GM12878 (cell line): ENCODE measurements around the gene NKTR. TPM values are rescaled to one million over a fixed set of nuclear protein-coding genes. Genes with fewer than 3 reads are reported as not detected.

Experiments
- ATAC-seq: fragments of 200-7000 bp; cut with Tn5 transposase; 3 replicates; pipeline ENCODE4 v1.9.1; 2020; ENCODE audit warnings: mild to moderate bottlenecking, moderate library complexity
- BruUV-seq: library from RNA; stranded (reverse); fragments of 400-500 nt; replicated peaks from 2 replicates; lab custom pipeline; 2021; lab: Mats Ljungman, UMichigan
- CTCF ChIA-PET: fragments of 300-600 bp; sonication (Branson Sonifier 250); formaldehyde crosslinking; extraction: SDS; loops from one replicate; lab custom pipeline; 2021; ENCODE audit warnings: inconsistent platforms; lab: Yijun Ruan, JAX
- POLR2A ChIA-PET: fragments of 350-600 bp; formaldehyde crosslinking; extraction: SDS; loops from one replicate; lab custom pipeline; 2021; ENCODE audit warnings: inconsistent platforms; lab: Charles Lee
- RAD21 ChIA-PET: fragments of 300-600 bp; sonication (Branson Sonifier 250); formaldehyde crosslinking; loops from one replicate; lab custom pipeline; 2023; ENCODE audit warnings: antibody characterized with exemption; ENCODE audit not compliant: unreplicated experiment; lab: Charles Lee
- SMC1A ChIA-PET: fragments of 300-600 bp; sonication (Branson Sonifier 250); formaldehyde crosslinking; loops from one replicate; lab custom pipeline; 2023; ENCODE audit not compliant: unreplicated experiment, uncharacterized antibody; lab: Charles Lee
- DNase-seq: peaks from one replicate; pipeline ENCODE4 v3.0.0-alpha.2; 2011; ENCODE audit warnings: low read depth, low spot score
- FAIRE-seq: peaks from 3 replicates; lab custom pipeline; 2011; peaks lifted over from hg19 to GRCh38; lab: Jason Lieb, UNC
- H2AFZ ChIP-seq: 2 replicates; pipeline ENCODE4 v1.6.0; 2011; ENCODE audit warnings: low read depth, low read length, control low read depth; ENCODE audit not compliant: control insufficient read depth
- H3K27ac ChIP-seq: 2 replicates; pipeline ENCODE4 v1.5.1; 2011; ENCODE audit warnings: control low read depth; ENCODE audit not compliant: control insufficient read depth, insufficient read depth
- H3K27me3 ChIP-seq, 2 experiments: replicated peaks in 1 of 2; 2 replicates each; pipeline versions ENCODE4 v1.6.0 to v1.6.1; 2011; ENCODE audit warnings: low read length in 1 of 2; ENCODE audit not compliant: control insufficient read depth in 2 of 2, insufficient read depth in 2 of 2
- H3K36me3 ChIP-seq, 2 experiments: 2 replicates each; pipeline ENCODE4 v1.5.1; 2011; ENCODE audit warnings: low read length in 1 of 2; ENCODE audit not compliant: control insufficient read depth in 2 of 2, insufficient read depth in 2 of 2
- H3K4me1 ChIP-seq: 2 replicates; pipeline ENCODE4 v1.6.1; 2011; ENCODE audit warnings: mild to moderate bottlenecking, low read length, moderate library complexity, mixed read lengths; ENCODE audit not compliant: control insufficient read depth, insufficient read depth
- H3K4me2 ChIP-seq: 2 replicates; pipeline ENCODE4 v1.6.0; 2011; ENCODE audit warnings: control low read depth; ENCODE audit not compliant: control insufficient read depth, insufficient read depth
- H3K4me3 ChIP-seq: fragments of 200-600 bp; sonication (generic); 2 replicates; pipeline ENCODE4 v1.5.1; 2016
- H3K79me2 ChIP-seq: 2 replicates; pipeline ENCODE4 v1.6.0; 2011; ENCODE audit warnings: low read length; ENCODE audit not compliant: control insufficient read depth, insufficient read depth
- H3K9ac ChIP-seq: 2 replicates; pipeline ENCODE4 v1.8.0; 2011; ENCODE audit warnings: low read length, control low read depth, mixed read lengths; ENCODE audit not compliant: control insufficient read depth, insufficient read depth
- H3K9me3 ChIP-seq: replicated peaks from 3 replicates; pipeline ENCODE4 v1.5.1; 2011; ENCODE audit warnings: mild to moderate bottlenecking, low read length; ENCODE audit not compliant: control insufficient read depth, insufficient read depth
- H4K20me1 ChIP-seq: 2 replicates; pipeline ENCODE4 v1.6.0; 2011; ENCODE audit not compliant: control insufficient read depth, insufficient read depth
- ATF2 ChIP-seq: IDR thresholded peaks from 2 replicates; pipeline ENCODE4 v1.6.1; 2012; ENCODE audit warnings: low read length, inconsistent platforms
- BACH1 ChIP-seq: fragments of 450-650 bp; IDR thresholded peaks from 2 replicates; pipeline ENCODE4 v1.6.1; 2017; ENCODE audit warnings: mild to moderate bottlenecking, borderline replicate concordance
- FOXM1 ChIP-seq: IDR thresholded peaks from 2 replicates; pipeline ENCODE4 v1.6.1; 2012; ENCODE audit warnings: low read depth, mild to moderate bottlenecking, inconsistent platforms, low read length, moderate library complexity
- RCOR1 ChIP-seq: conservative IDR thresholded peaks from 2 replicates; pipeline ENCODE4 v1.6.1; 2012; ENCODE audit warnings: low read depth, low read length, improper control_type of control experiment
- WGBS: methylation state at CpG from one replicate; pipeline ENCODE4 v1.1.6; 2016; ENCODE audit warnings: low lambda C conversion rate; ENCODE audit not compliant: insufficient replicate concordance, insufficient coverage; ENCODE audit errors: missing lambda C conversion rate; 5-methylcytosine and 5-hydroxymethylcytosine counted together
- in situ Hi-C: fragments of 300-500 bp; cut with MboI; formaldehyde crosslinking; loops from 9 replicates; pipeline ENCODE4 v1.14.3; 2018; ENCODE audit warnings: mixed read lengths
- intact Hi-C: fragments of 100-400 bp; cut with micrococcal nuclease; formaldehyde crosslinking; loops from one replicate; pipeline ENCODE4 v1.14.2; 2022; ENCODE audit not compliant: unreplicated experiment
- polyA plus RNA-seq, 11 experiments: library from polyadenylated mRNA; depleted of rRNA in 4 of 11; unstranded in 6 of 11; stranded (reverse) in 5 of 11; fragments of >200 nt; fragmentation: Nextera tagmentation in 4 of 11; fragmentation: Illumina TruSeq in 1 of 11; extraction: Ambion mirVana in 4 of 11; extraction: Trizol in 1 of 11; gene quantifications; 1 replicate in 1 of 11; 2 replicates in 10 of 11; pipeline versions ENCODE4 v1.2.1 to v1.2.3, GENCODE V29; 2011 to 2016; ENCODE audit warnings: inconsistent platforms in 2 of 11, missing spikeins in 2 of 11, low read depth in 1 of 11
- total RNA-seq, 4 experiments: library from RNA; depleted of rRNA in 3 of 4; stranded (reverse); fragments of >200 nt in 3 of 4; fragmentation: Illumina TruSeq in 1 of 4; extraction: Trizol in 1 of 4; gene quantifications; 2 replicates each; pipeline versions ENCODE4 v1.2.1 to v1.2.3, GENCODE V29; 2013 to 2021

The NKTR gene
- total and polyA plus RNA-seq, 10 of the 15 experiments (the other 5 are each of a cell fraction or from before 2014, with no cell fraction given): 15.3 to 91.9 (median 55.3) TPM

GRCh38 chr3:42602961-42603360 is 2.5 kb downstream of the NKTR start:
- no peak overlapping the region for H3K9ac ChIP-seq
- H2AFZ ChIP-seq: no peak overlapping the region
- H3K4me1 ChIP-seq: peaks cover 3% of the 10 kb centered on the region; the same call in 1 of the 2 replicates
- no peak for TF ChIP-seq ATF2
- no peak for TF ChIP-seq RCOR1
- TF ChIP-seq FOXM1: no peak
- TF ChIP-seq BACH1: no peak
- ChIA-PET SMC1A (interaction anchor here (0.8 to 3.9 kb wide), 7 partner anchors 10 to 27 kb away, joined by 3 to 31 read pairs (median 4); partner anchors contain the start of genes SEC22C and SS18L2), CTCF (interaction anchor here (0.9 to 4.0 kb wide), 11 partner anchors 9 to 67 kb away, joined by 3 to 41 read pairs (median 6); partner anchors contain the start of genes SEC22C and SS18L2), RAD21 (interaction anchor here (0.6 to 3.8 kb wide), 5 partner anchors 12 to 484 kb away, joined by 3 to 32 read pairs (median 13); partner anchors contain the start of genes SEC22C and SS18L2), POLR2A (interaction anchor here (0.6 to 4.3 kb wide), 10 partner anchors 8 to 50 kb away, joined by 3 to 69 read pairs (median 10); partner anchors contain the start of genes SEC22C, SS18L2 and ZBTB47)
- ATAC-seq (no peak), DNase-seq (no peak), FAIRE-seq (no peak)
- H3K9me3 ChIP-seq: no peaks in the 10 kb centered on the region; the same call in 1 of the 3 replicates
- 100% methylated on average over 1 of the region's 1 CpG for WGBS
- peak overlapping the region; percentile 66; the same call in 1 of the 2 replicates for H3K4me2 ChIP-seq
- no TSS peak for BruUV-seq
- H4K20me1 ChIP-seq: no peaks in the 10 kb centered on the region
- in situ Hi-C loops: no loop called here
- H3K27ac ChIP-seq: no peak overlapping the region
- intact Hi-C loops: no loop called here
- peaks cover 0 to 12% of the 10 kb centered on the region in 2 experiments; a peak in 2 of 4 replicates for H3K36me3 ChIP-seq
- H3K27me3 ChIP-seq: no peaks in the 10 kb centered on the region
- H3K79me2 ChIP-seq: peaks cover 70% of the 10 kb centered on the region
- peak overlapping the region; percentile 97; the same call in 1 of the 2 replicates for H3K4me3 ChIP-seq
